ENCODE measurements around the gene ZNF79. TPM values are rescaled to one million over a fixed set of nuclear protein-coding genes. Genes with fewer than 3 reads are reported as not detected.
"Not testable (repeated sequence)": the region's sequence is repeated elsewhere in the genome, so short reads cannot be mapped to it uniquely, and the experiment has no call there.

Gene ZNF79
- total and polyA plus RNA-seq, 9 of the 15 experiments (the other 6 are each of a cell fraction or from before 2014, with no cell fraction given): 0.62 to 7.0 (median 4.1) TPM

DNA sequence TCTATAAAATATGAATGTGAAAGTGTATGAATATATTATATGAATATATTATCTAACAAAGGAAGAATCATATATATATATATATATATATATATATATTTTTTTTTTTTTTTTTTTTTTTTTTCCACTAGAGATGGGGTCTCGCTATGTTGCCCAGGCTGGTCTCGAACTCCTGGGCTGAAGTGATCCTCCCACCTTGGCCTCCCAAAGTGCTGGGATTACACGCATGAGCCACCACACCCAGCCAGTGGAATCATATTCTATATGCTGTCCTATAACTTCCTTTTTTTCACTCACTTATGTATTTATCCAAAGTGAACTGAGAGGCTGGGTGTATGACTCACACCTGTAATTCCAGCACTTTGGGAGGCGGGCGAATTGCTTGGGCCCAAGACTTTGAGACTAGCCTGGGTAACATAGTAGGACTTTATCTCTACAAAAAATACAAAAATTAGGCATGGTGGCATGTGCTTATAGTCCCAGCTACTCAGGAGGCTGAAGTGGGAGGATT lies 42.3 kb downstream of the ZNF79 start:
- 67% methylated on average over 5 of the region's 5 CpGs for WGBS (ENCODE audit: insufficient coverage, low coverage, missing lambda C conversion rate)
- H3K36me3 ChIP-seq (ENCODE audit: control insufficient read depth, insufficient read depth, low read length): peaks cover 17% of the 10 kb centered on the region; the same call in 2 of the 3 replicates
- H3K27me3 ChIP-seq (ENCODE audit: control insufficient read depth in 2 of 2, insufficient read depth in 2 of 2, low read length in 2 of 2); H3K9me1 ChIP-seq (ENCODE audit: control insufficient read depth, insufficient read depth, low read length); H3K4me3 ChIP-seq; DNase-seq (ENCODE audit: extremely low read depth in 1 of 4, low spot score in 3 of 4); FAIRE-seq; H3K27ac ChIP-seq (ENCODE audit: extremely low read depth, low read depth, low read length); BruUV-seq (replicated peaks); POLR2A ChIA-PET; H3K4me2 ChIP-seq (ENCODE audit: insufficient read depth, low read length); H3K9ac ChIP-seq (ENCODE audit: insufficient read depth in 1 of 2, low read depth in 2 of 2, low read length in 2 of 2); in situ Hi-C loops (cut with MboI); H4K20me1 ChIP-seq (replicated peaks; ENCODE audit: control insufficient read depth, insufficient read depth, low read length); CTCF ChIA-PET (ENCODE audit: low intra/inter-chr PET ratio); H3K9me3 ChIP-seq (replicated peaks; ENCODE audit: control insufficient read depth, insufficient read depth, low read depth, low read length); H3K79me2 ChIP-seq (ENCODE audit: control insufficient read depth, insufficient read depth, low read length); intact Hi-C loops (cut with micrococcal nuclease); ATAC-seq; H2AFZ ChIP-seq (ENCODE audit: low read depth, low read length); TF ChIP-seq JUND (tag; IDR thresholded peaks at IDR 0.05; ENCODE audit: borderline replicate concordance, low read depth, low read length): not testable (repeated sequence)
- H3K4me1 ChIP-seq (replicated peaks in 1 of 2; ENCODE audit: control insufficient read depth in 2 of 2, insufficient read depth in 2 of 2, low read length in 2 of 2): peaks cover 0 to 11% of the 10 kb centered on the region in 2 experiments; a peak in 2 of 5 replicates
- TF ChIP-seq, protein P1, sequence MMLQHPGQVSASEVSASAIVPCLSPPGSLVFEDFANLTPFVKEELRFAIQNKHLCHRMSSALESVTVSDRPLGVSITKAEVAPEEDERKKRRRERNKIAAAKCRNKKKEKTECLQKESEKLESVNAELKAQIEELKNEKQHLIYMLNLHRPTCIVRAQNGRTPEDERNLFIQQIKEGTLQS (IDR thresholded peaks at IDR 0.05): 0 out of 2 replicates have a peak, but pooled peaks have one; percentile 9
- TF ChIP-seq, protein P1 (CRISPR knock-in tag; conservative IDR thresholded peaks at IDR 0.05): not testable (repeated sequence)
- TF ChIP-seq ZNF121 (CRISPR knock-in tag; conservative IDR thresholded peaks at IDR 0.05) (peak; percentile 87), JUND (IDR thresholded peaks at IDR 0.05; ENCODE audit: borderline replicate concordance, low read depth, low read length) (0 out of 2 replicates have a peak, but pooled peaks have one; percentile 19)
